ENCODE data around the gene STAT5A. TPM values are rescaled to one million over a fixed set of nuclear protein-coding genes. Genes with fewer than 3 reads are reported as not detected.
"Not testable (repeated sequence)": the region's sequence is repeated elsewhere in the genome, so short reads cannot be mapped to it uniquely, and the experiment has no call there.

STAT5A gene
- total RNA-seq, 1 experiment from 2014 or later = 9.4 TPM

GRCh38 chr17:42360388-42360787 lies 72.1 kb downstream of the STAT5A start:
- H3K36me3 ChIP-seq (replicated peaks; ENCODE audit: control insufficient read depth, insufficient read depth, low read length); DNase-seq; H3K4me3 ChIP-seq (ENCODE audit: insufficient read depth, low read depth, low read length); H3K27me3 ChIP-seq (ENCODE audit: control insufficient read depth, insufficient read depth, low read length): not testable (repeated sequence)

Other genes starting within 250 kb of the STAT5A start
- 1.0 and 1.1 TPM in 2 replicates for gene C17orf113, start 237.9 kb upstream of the STAT5A start, total RNA-seq (2014; rRNA removed; shearing (Covaris generic))
- 2.7 and 3.8 TPM in 2 replicates for gene ZNF385C, start 190.0 kb upstream of the STAT5A start, total RNA-seq (2014; rRNA removed; shearing (Covaris generic))
- 1.2 and 5.6 TPM in 2 replicates for gene DHX58, start 175.8 kb upstream of the STAT5A start, total RNA-seq (2014; rRNA removed; shearing (Covaris generic))
- 24.8 and 26.0 TPM in 2 replicates for gene KAT2A, start 167.1 kb upstream of the STAT5A start, total RNA-seq (2014; rRNA removed; shearing (Covaris generic))
- gene HSPB9, start 165.7 kb upstream of the STAT5A start, total RNA-seq (2014; rRNA removed; shearing (Covaris generic)) = 0.10 and 0.22 TPM in 2 replicates
- gene RAB5C, start 133.5 kb upstream of the STAT5A start, total RNA-seq (2014; rRNA removed; shearing (Covaris generic)) = 82.9 and 91.4 TPM in 2 replicates
- gene KCNH4, start 107.4 kb upstream of the STAT5A start, total RNA-seq (2014; rRNA removed; shearing (Covaris generic)) = 0.10 TPM in 1 of 2 replicates, not detected in the other
- 0.26 TPM in 1 of 2 replicates, not detected in the other for gene HCRT, start 103.0 kb upstream of the STAT5A start, total RNA-seq (2014; rRNA removed; shearing (Covaris generic))
- 11.5 and 24.3 TPM in 2 replicates for gene GHDC, start 94.0 kb upstream of the STAT5A start, total RNA-seq (2014; rRNA removed; shearing (Covaris generic))
- 30.7 and 41.3 TPM in 2 replicates for gene STAT5B, start 12.1 kb upstream of the STAT5A start, total RNA-seq (2014; rRNA removed; shearing (Covaris generic))
- 54.6 and 101 TPM in 2 replicates for gene STAT3, start 99.9 kb downstream of the STAT5A start, total RNA-seq (2014; rRNA removed; shearing (Covaris generic))
- 18.6 and 26.9 TPM in 2 replicates for gene CAVIN1, start 134.8 kb downstream of the STAT5A start, total RNA-seq (2014; rRNA removed; shearing (Covaris generic))
- gene ATP6V0A1, start 170.4 kb downstream of the STAT5A start, total RNA-seq (2014; rRNA removed; shearing (Covaris generic)) = 21.0 and 21.7 TPM in 2 replicates
- 36.9 and 43.9 TPM in 2 replicates for gene NAGLU, start 247.7 kb downstream of the STAT5A start, total RNA-seq (2014; rRNA removed; shearing (Covaris generic))

All from H7 (cell line).